ENCODE results near the gene USP14.

GRCh38 chr18:181711-182110 lies 23.4 kb downstream of the USP14 start:
- no peak for TF ChIP-seq ZNF274 (IDR thresholded peaks at IDR 0.05; ENCODE audit: low read length)
- no peak for TF ChIP-seq ZNF274 (tag by site-specific recombination; IDR thresholded peaks at IDR 0.05; ENCODE audit: borderline replicate concordance)
- TF ChIP-seq REPIN1 (tag by site-specific recombination; IDR thresholded peaks at IDR 0.05; ENCODE audit: low read depth): no peak
- no peak for TF ChIP-seq ZNF112 (tag by site-specific recombination; IDR thresholded peaks at IDR 0.05)
- TF ChIP-seq MZF1 (tag by site-specific recombination; IDR thresholded peaks at IDR 0.05; ENCODE audit: borderline replicate concordance): no peak
- TF ChIP-seq CTCF (tag by site-specific recombination; IDR thresholded peaks at IDR 0.05): no peak
- TF ChIP-seq ZNF292 (tag by site-specific recombination; IDR thresholded peaks at IDR 0.05; ENCODE audit: borderline replicate concordance, low read depth): no peak
- TF ChIP-seq YY1 (tag by site-specific recombination; IDR thresholded peaks at IDR 0.05): no peak
- no peak for TF ChIP-seq ZNF138 (tag by site-specific recombination; IDR thresholded peaks at IDR 0.05; ENCODE audit: borderline replicate concordance)

All from HEK293 (cell line).